Caco-2 (cell line): Measurements from ENCODE around the gene CFAP58. TPM values are rescaled to one million over a fixed set of nuclear protein-coding genes. Genes with fewer than 3 reads are reported as not detected.

Experiments
- BruUV-seq: library from RNA; stranded (reverse); fragments of 400-500 nt; replicated peaks from 2 replicates; lab custom pipeline; 2021; lab: Mats Ljungman, UMichigan
- CTCF ChIA-PET: fragments of 300-600 bp; sonication (Branson Sonifier 250); formaldehyde crosslinking; loops from one replicate; lab custom pipeline; 2022; ENCODE audit warnings: antibody characterized with exemption; lab: Charles Lee
- POLR2A ChIA-PET: fragments of 300-600 bp; sonication (Branson Sonifier 250); formaldehyde crosslinking; loops from one replicate; lab custom pipeline; 2022; ENCODE audit warnings: antibody characterized with exemption; lab: Charles Lee
- DNase-seq, 2 experiments: peaks; one replicate each; pipeline versions ENCODE4 v3.0.0 to v3.0.0-alpha.2; 2020 to 2022
- H3K27me3 ChIP-seq: replicated peaks from 2 replicates; pipeline ENCODE4 v1.6.0; 2011; ENCODE audit warnings: low read length; ENCODE audit not compliant: control insufficient read depth, insufficient read depth
- H3K36me3 ChIP-seq: 2 replicates; pipeline ENCODE4 v1.5.1; 2011; ENCODE audit warnings: low read length; ENCODE audit not compliant: control insufficient read depth, insufficient read depth
- H3K4me1 ChIP-seq: fragments of 250-450 bp; sonication (Bioruptor Pico); 2 replicates; pipeline ENCODE4 v1.5.1; 2020; ENCODE audit warnings: mild to moderate bottlenecking
- H3K4me3 ChIP-seq: 2 replicates; pipeline ENCODE4 v1.5.1; 2011; ENCODE audit warnings: low read depth, mild to moderate bottlenecking, control low read depth, low read length
- H3K9me3 ChIP-seq: fragments of 250-450 bp; sonication (Bioruptor Pico); 2 replicates; pipeline ENCODE4 v1.5.1; 2020; ENCODE audit warnings: mild to moderate bottlenecking, moderate library complexity
- H3K27ac Mint-ChIP-seq: one replicate; pipeline ENCODE4 v1.8.0; 2022; ENCODE audit warnings: mixed read lengths; ENCODE audit not compliant: unreplicated experiment
- H3K27me3 Mint-ChIP-seq: one replicate; pipeline ENCODE4 v1.8.0; 2022; ENCODE audit warnings: mixed read lengths; ENCODE audit not compliant: insufficient read depth, unreplicated experiment
- H3K36me3 Mint-ChIP-seq: one replicate; pipeline ENCODE4 v1.8.0; 2022; ENCODE audit warnings: mild to moderate bottlenecking, mixed read lengths; ENCODE audit not compliant: insufficient read depth, unreplicated experiment
- H3K4me1 Mint-ChIP-seq: one replicate; pipeline ENCODE4 v1.8.0; 2022; ENCODE audit warnings: low read depth, mixed read lengths; ENCODE audit not compliant: unreplicated experiment
- H3K4me3 Mint-ChIP-seq: one replicate; pipeline ENCODE4 v1.8.0; 2022; ENCODE audit warnings: mild to moderate bottlenecking, moderate library complexity, mixed read lengths; ENCODE audit not compliant: unreplicated experiment
- H3K9me3 Mint-ChIP-seq: one replicate; pipeline ENCODE4 v1.8.0; 2022; ENCODE audit warnings: mixed read lengths; ENCODE audit not compliant: unreplicated experiment
- intact Hi-C: fragments of 100-400 bp; cut with micrococcal nuclease; formaldehyde crosslinking; loops from one replicate; pipeline ENCODE4 v1.10.0; 2022; ENCODE audit not compliant: unreplicated experiment
- total RNA-seq: library from RNA; stranded (reverse); gene quantifications from 2 replicates; pipeline ENCODE4 v1.2.3, GENCODE V29; 2022
- TF ChIP-seq, protein P1 (sequence below), 2 experiments: fragments of 200-600 bp in 1 of 2; IDR thresholded peaks; 1 replicate in 1 of 2; 2 replicates in 1 of 2; pipeline versions ENCODE4 v1.5.1 to v1.8.0; 2011 to 2022; ENCODE audit warnings: antibody characterized with exemption in 1 of 2, control low read depth in 1 of 2, inconsistent platforms in 1 of 2, low read depth in 1 of 2, low read length in 1 of 2, mild to moderate bottlenecking in 1 of 2, moderate library complexity in 1 of 2; ENCODE audit not compliant: insufficient read depth in 1 of 2, severe bottlenecking in 1 of 2, unreplicated experiment in 1 of 2

The CFAP58 gene
- total RNA-seq, 1 experiment from 2014 or later, result not detected

DNA sequence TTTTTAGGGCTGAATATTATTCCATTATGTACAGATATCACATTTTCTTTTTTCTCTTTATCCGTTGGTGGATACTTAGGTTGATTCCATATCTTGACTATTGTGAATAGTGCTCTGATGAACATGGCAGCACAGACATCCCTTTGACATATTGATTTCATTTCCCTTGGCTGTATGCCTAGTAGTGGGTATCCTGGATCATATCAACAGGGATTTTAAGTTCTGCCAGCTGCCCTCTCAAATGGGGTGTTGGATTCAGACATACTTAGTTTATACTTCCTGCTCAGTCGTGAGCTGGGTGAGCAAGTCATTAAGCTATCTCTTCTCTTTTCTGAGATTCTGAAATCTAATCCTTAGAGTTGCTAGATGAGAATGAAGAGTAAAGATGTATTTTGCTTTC is 147.8 kb downstream of the CFAP58 start:
- peaks cover 4% of the 10 kb centered on the region for H3K9me3 Mint-ChIP-seq
- intact Hi-C loops, result no loop called here
- CTCF ChIA-PET, result no interaction called here

DNA sequence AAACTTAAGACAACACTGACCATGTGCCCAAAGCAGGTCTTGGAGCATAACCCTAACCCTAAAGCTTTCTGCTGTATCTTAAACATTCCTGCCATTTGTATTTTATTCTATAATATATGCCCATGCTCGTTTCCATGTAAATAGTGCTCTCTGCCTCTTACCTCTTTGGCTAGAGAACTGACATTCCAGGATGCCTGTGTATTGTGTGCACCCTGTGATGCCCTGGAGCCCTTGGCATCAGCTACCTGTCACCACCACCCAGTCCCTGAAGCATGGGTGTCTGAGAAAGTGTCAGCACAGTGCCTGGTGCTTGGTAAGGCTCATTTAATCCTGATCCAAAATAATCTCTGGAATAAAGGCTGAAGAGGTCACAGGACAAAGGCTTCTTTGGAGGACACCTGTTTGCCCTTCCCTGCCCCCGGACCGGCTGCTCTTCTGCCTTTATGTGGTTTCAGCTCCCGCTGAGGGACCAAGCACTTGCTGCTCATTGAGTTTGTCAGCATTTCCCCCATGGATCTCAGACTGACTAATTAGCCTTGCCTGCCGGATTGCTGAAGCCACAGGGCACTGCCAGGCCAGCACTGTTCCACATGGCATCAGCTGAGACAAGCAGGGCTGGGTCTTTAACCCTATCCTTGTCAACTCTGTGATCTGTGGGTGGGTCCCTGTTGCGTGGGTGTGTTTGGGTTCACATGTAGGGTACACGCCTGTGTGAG is 148.4 kb downstream of the CFAP58 start:
- TF ChIP-seq, protein P1, sequence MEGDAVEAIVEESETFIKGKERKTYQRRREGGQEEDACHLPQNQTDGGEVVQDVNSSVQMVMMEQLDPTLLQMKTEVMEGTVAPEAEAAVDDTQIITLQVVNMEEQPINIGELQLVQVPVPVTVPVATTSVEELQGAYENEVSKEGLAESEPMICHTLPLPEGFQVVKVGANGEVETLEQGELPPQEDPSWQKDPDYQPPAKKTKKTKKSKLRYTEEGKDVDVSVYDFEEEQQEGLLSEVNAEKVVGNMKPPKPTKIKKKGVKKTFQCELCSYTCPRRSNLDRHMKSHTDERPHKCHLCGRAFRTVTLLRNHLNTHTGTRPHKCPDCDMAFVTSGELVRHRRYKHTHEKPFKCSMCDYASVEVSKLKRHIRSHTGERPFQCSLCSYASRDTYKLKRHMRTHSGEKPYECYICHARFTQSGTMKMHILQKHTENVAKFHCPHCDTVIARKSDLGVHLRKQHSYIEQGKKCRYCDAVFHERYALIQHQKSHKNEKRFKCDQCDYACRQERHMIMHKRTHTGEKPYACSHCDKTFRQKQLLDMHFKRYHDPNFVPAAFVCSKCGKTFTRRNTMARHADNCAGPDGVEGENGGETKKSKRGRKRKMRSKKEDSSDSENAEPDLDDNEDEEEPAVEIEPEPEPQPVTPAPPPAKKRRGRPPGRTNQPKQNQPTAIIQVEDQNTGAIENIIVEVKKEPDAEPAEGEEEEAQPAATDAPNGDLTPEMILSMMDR (IDR thresholded peaks at IDR 0.05; ENCODE audit: insufficient read depth in 1 of 2, low read depth in 1 of 2, low read length in 1 of 2, severe bottlenecking in 1 of 2, unreplicated experiment in 1 of 2), result no peak
- no TSS peak for BruUV-seq
- DNase-seq, result no peak
- no peaks in the 10 kb centered on the region; the same call in none of the 2 replicates for H3K27me3 ChIP-seq
- H3K4me1 Mint-ChIP-seq, result no peaks in the 10 kb centered on the region
- H3K36me3 Mint-ChIP-seq, result no peaks in the 10 kb centered on the region
- no peaks in the 10 kb centered on the region for H3K9me3 Mint-ChIP-seq
- H3K27ac Mint-ChIP-seq, result no peak overlapping the region
- ChIA-PET CTCF (no interaction called here), POLR2A (no interaction called here)
- no peak overlapping the region for H3K4me3 ChIP-seq
- H3K9me3 ChIP-seq, result no peaks in the 10 kb centered on the region
- no peak overlapping the region for H3K4me3 Mint-ChIP-seq
- no peaks in the 10 kb centered on the region for H3K36me3 ChIP-seq
- intact Hi-C loops, result no loop called here
- no peaks in the 10 kb centered on the region for H3K4me1 ChIP-seq
- peaks cover 13% of the 10 kb centered on the region for H3K27me3 Mint-ChIP-seq

More for the DNA sequence above, 147.8 kb downstream of the CFAP58 start:
- Mint-ChIP-seq H3K27ac (no peak overlapping the region), H3K4me3 (no peak overlapping the region), H3K27me3 (peaks cover 8% of the 10 kb centered on the region), H3K36me3 (no peaks in the 10 kb centered on the region), H3K4me1 (no peaks in the 10 kb centered on the region)
- Histone ChIP-seq H3K9me3 (no peaks in the 10 kb centered on the region), H3K4me1 (no peaks in the 10 kb centered on the region), H3K27me3 (no peaks in the 10 kb centered on the region; the same call in none of the 2 replicates), H3K4me3 (no peak overlapping the region), H3K36me3 (no peaks in the 10 kb centered on the region)
- POLR2A ChIA-PET, result no interaction called here
- DNase-seq, result no peak
- no TSS peak for BruUV-seq
- TF ChIP-seq, protein P1 (IDR thresholded peaks at IDR 0.05; ENCODE audit: insufficient read depth in 1 of 2, low read depth in 1 of 2, low read length in 1 of 2, severe bottlenecking in 1 of 2, unreplicated experiment in 1 of 2), result no peak

DNA sequence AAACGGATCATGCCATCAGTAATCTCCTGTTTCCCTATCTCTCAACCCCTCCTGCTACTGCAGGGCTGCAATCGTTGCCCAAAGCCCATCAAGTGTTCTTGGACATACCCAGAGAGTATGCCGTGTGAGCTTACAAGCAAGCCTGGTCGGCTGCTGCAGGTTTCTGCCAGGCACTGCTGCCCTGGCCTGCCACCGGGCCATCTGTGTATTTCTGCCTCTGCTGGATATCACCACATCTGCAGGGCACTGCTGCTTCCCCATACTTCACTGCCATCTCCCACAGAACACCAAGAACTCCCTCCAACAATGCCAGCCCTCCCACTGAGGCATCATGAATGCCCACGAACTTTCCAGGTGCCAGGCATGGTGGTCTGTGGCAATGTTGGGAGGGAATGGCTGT is 149.3 kb downstream of the CFAP58 start:
- Mint-ChIP-seq H3K4me1 (no peaks in the 10 kb centered on the region), H3K27ac (no peak overlapping the region), H3K36me3 (no peaks in the 10 kb centered on the region), H3K9me3 (no peaks in the 10 kb centered on the region), H3K27me3 (peaks cover 16% of the 10 kb centered on the region), H3K4me3 (no peak overlapping the region)
- Histone ChIP-seq H3K36me3 (no peaks in the 10 kb centered on the region), H3K27me3 (no peaks in the 10 kb centered on the region; the same call in none of the 2 replicates), H3K9me3 (no peaks in the 10 kb centered on the region), H3K4me1 (no peaks in the 10 kb centered on the region), H3K4me3 (no peak overlapping the region)
- no peak for DNase-seq
- intact Hi-C loops, result no loop called here
- TF ChIP-seq, protein P1 (IDR thresholded peaks at IDR 0.05; ENCODE audit: insufficient read depth in 1 of 2, low read depth in 1 of 2, low read length in 1 of 2, severe bottlenecking in 1 of 2, unreplicated experiment in 1 of 2), result no peak
- CTCF ChIA-PET, result no interaction called here
- POLR2A ChIA-PET, result no interaction called here
- BruUV-seq, result no TSS peak

Other genes starting within 250 kb of the CFAP58 start
- gene SFR1, start 231.7 kb upstream of the CFAP58 start, total RNA-seq, result 7.3 and 8.7 TPM in 2 replicates
- 0.52 and 0.77 TPM in 2 replicates for gene CFAP43, start 121.5 kb upstream of the CFAP58 start, total RNA-seq
- gene GSTO1, start 98.9 kb upstream of the CFAP58 start, total RNA-seq, result 167 and 182 TPM in 2 replicates
- gene GSTO2, start 84.6 kb upstream of the CFAP58 start, total RNA-seq, result 1.1 and 1.4 TPM in 2 replicates
- gene ITPRIP, start 15.4 kb upstream of the CFAP58 start, total RNA-seq, result 3.1 and 3.4 TPM in 2 replicates